Parathyroid adenoma (tissue), 2 donors: ENCODE data around the gene ZC3H4.
"Not testable (repeated sequence)": the region's sequence is repeated elsewhere in the genome, so short reads cannot be mapped to it uniquely, and the experiment has no call there.

Experiments
- H2AFZ ChIP-seq: fragments of 300-600 bp; sonication (generic); one replicate; pipeline ENCODE4 v1.7.0; 2017; ENCODE audit warnings: antibody characterized with exemption, mild to moderate bottlenecking
- H3K27ac ChIP-seq: fragments of 300-600 bp; sonication (generic); one replicate; pipeline ENCODE4 v1.7.0; 2017
- H3K27me3 ChIP-seq: fragments of 300-600 bp; sonication (generic); one replicate; pipeline ENCODE4 v1.7.0; 2017; ENCODE audit warnings: low read length; ENCODE audit not compliant: control insufficient read depth, insufficient read depth
- H3K36me3 ChIP-seq: fragments of 300-600 bp; sonication (generic); one replicate; pipeline ENCODE4 v1.7.0; 2017; ENCODE audit warnings: low read length; ENCODE audit not compliant: control insufficient read depth, insufficient read depth
- H3K4me1 ChIP-seq: fragments of 300-600 bp; sonication (generic); one replicate; pipeline ENCODE4 v1.7.0; 2017; ENCODE audit warnings: control low read depth
- H3K4me2 ChIP-seq: fragments of 300-600 bp; sonication (generic); one replicate; pipeline ENCODE4 v1.7.0; 2017; ENCODE audit warnings: low read length
- H3K4me3 ChIP-seq: fragments of 300-600 bp; sonication (generic); one replicate; pipeline ENCODE4 v1.7.0; 2017; ENCODE audit warnings: low read depth, low read length
- H3K79me2 ChIP-seq: fragments of 300-600 bp; sonication (generic); one replicate; pipeline ENCODE4 v1.7.0; 2017; ENCODE audit warnings: control low read depth
- H3K9ac ChIP-seq: fragments of 300-600 bp; sonication (generic); one replicate; pipeline ENCODE4 v1.7.0; 2017; ENCODE audit warnings: mild to moderate bottlenecking
- H3K9me3 ChIP-seq: fragments of 300-600 bp; sonication (generic); one replicate; pipeline ENCODE4 v1.7.0; 2017; ENCODE audit warnings: low read length; ENCODE audit not compliant: control insufficient read depth
- TF ChIP-seq, protein P1 (sequence below): fragments of 300-600 bp; sonication (generic); IDR thresholded peaks from one replicate; pipeline ENCODE4 v1.7.0; 2017; ENCODE audit warnings: antibody characterized with exemption, mild to moderate bottlenecking
- donor health status: primary hyperparathyroidism.

Gene ZC3H4

GRCh38 chr19:47086280-47086679, 27.3 kb downstream of the ZC3H4 start:
- no peak overlapping the region for H3K4me3 ChIP-seq
- H3K79me2 ChIP-seq = peaks cover 3% of the 10 kb centered on the region
- TF ChIP-seq, protein P1, sequence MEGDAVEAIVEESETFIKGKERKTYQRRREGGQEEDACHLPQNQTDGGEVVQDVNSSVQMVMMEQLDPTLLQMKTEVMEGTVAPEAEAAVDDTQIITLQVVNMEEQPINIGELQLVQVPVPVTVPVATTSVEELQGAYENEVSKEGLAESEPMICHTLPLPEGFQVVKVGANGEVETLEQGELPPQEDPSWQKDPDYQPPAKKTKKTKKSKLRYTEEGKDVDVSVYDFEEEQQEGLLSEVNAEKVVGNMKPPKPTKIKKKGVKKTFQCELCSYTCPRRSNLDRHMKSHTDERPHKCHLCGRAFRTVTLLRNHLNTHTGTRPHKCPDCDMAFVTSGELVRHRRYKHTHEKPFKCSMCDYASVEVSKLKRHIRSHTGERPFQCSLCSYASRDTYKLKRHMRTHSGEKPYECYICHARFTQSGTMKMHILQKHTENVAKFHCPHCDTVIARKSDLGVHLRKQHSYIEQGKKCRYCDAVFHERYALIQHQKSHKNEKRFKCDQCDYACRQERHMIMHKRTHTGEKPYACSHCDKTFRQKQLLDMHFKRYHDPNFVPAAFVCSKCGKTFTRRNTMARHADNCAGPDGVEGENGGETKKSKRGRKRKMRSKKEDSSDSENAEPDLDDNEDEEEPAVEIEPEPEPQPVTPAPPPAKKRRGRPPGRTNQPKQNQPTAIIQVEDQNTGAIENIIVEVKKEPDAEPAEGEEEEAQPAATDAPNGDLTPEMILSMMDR = no peak
- H3K9ac ChIP-seq = no peak overlapping the region
- no peak overlapping the region for H2AFZ ChIP-seq
- H3K9me3 ChIP-seq = no peaks in the 10 kb centered on the region
- no peak overlapping the region for H3K4me2 ChIP-seq
- H3K27me3 ChIP-seq = no peaks in the 10 kb centered on the region
- H3K36me3 ChIP-seq = no peaks in the 10 kb centered on the region
- H3K4me1 ChIP-seq = peaks cover 21% of the 10 kb centered on the region
- no peak overlapping the region for H3K27ac ChIP-seq

DNA sequence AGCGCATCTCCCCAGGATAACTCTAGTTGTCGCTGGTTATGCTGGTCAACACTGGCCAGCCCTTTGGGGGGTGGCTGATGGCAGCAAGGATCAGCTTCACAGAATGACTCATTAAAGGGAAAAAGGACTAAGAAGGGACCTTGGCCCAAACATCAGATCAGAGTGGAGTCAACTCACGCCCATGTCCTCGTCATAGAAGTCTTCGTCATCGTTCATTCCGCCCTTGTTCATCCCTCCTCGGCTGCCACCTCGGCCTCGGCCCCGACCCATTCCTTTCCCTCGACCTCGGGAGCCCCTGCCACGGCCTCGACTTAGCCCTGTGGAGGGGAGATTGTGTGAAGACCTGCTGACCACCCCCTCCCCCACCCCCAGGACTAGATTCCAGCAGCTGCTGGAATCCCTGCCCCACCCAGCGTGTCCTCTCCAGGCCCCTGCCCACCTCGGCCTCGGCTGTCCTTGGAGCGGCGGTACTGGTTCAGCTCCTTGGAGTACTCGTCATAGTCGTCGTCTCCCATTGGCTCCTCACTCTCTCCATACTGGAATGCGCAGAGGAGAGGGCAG, 28.6 kb downstream of the ZC3H4 start:
- peaks cover 3% of the 10 kb centered on the region for H3K79me2 ChIP-seq
- TF ChIP-seq, protein P1 = no peak
- H3K4me3 ChIP-seq = no peak overlapping the region
- H3K4me2 ChIP-seq = no peak overlapping the region
- no peak overlapping the region for H3K27ac ChIP-seq
- peaks cover 34% of the 10 kb centered on the region for H3K4me1 ChIP-seq
- H3K9ac ChIP-seq = no peak overlapping the region
- H2AFZ ChIP-seq = no peak overlapping the region
- no peaks in the 10 kb centered on the region for H3K27me3 ChIP-seq
- no peaks in the 10 kb centered on the region for H3K36me3 ChIP-seq
- no peaks in the 10 kb centered on the region for H3K9me3 ChIP-seq

- Histone ChIP-seq H3K27me3 (no peaks in the 10 kb centered on the region), H3K4me1 (peaks cover 39% of the 10 kb centered on the region), H3K27ac (peak overlapping the region; percentile 82), H3K9ac (no peak overlapping the region), H3K9me3 (no peaks in the 10 kb centered on the region), H3K79me2 (peaks cover 3% of the 10 kb centered on the region), H3K4me3 (no peak overlapping the region), H3K36me3 (no peaks in the 10 kb centered on the region), H2AFZ (no peak overlapping the region), H3K4me2 (no peak overlapping the region)
- TF ChIP-seq, protein P1 = no peak
Observed at GRCh38 chr19:47082493-47082892, 31.1 kb downstream of the ZC3H4 start.

DNA sequence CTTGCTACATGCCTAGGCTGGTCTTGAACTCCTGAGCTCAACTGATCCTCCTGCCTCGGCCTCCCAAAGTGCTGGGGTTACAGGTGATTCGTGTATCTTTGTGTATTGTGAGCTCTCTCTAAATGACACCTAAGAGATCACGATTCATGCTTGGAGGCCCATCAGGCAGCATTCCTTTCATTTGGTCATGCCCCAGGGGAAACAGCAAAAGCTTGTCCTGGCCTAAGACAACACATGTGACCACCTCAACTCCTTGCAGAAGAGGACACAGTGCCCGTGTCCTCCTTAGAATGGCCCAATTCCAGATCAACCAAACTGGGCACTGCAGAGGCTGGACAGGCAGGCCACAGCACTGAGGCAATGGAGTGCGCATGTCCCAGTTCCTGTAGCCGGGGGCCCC, 32.5 kb downstream of the ZC3H4 start:
- peak overlapping the region; percentile 82 for H3K27ac ChIP-seq
- H3K9ac ChIP-seq = no peak overlapping the region
- H3K4me2 ChIP-seq = no peak overlapping the region
- peak overlapping the region; percentile 34 for H2AFZ ChIP-seq
- H3K36me3 ChIP-seq = no peaks in the 10 kb centered on the region
- no peaks in the 10 kb centered on the region for H3K27me3 ChIP-seq
- H3K4me3 ChIP-seq = no peak overlapping the region
- TF ChIP-seq, protein P1 = no peak
- peaks cover 39% of the 10 kb centered on the region for H3K4me1 ChIP-seq
- H3K9me3 ChIP-seq = no peaks in the 10 kb centered on the region
- peaks cover 15% of the 10 kb centered on the region for H3K79me2 ChIP-seq

GRCh38 chr19:47078351-47078750, 35.2 kb downstream of the ZC3H4 start:
- H3K27ac ChIP-seq, H2AFZ ChIP-seq, H3K4me3 ChIP-seq, H3K9me3 ChIP-seq, H3K9ac ChIP-seq, H3K36me3 ChIP-seq, H3K4me2 ChIP-seq, H3K27me3 ChIP-seq: not testable (repeated sequence)
- Histone ChIP-seq H3K4me1 (peaks cover 36% of the 10 kb centered on the region), H3K79me2 (peaks cover 37% of the 10 kb centered on the region)
